ENCODE data around the gene JMJD8. TPM values are rescaled to one million over a fixed set of nuclear protein-coding genes. Genes with fewer than 3 reads are reported as not detected.

The JMJD8 gene
- total and polyA plus RNA-seq, 9 of the 15 experiments (the other 6 are each of a cell fraction or from before 2014, with no cell fraction given): 1.2 to 50.6 (median 29.3) TPM

DNA sequence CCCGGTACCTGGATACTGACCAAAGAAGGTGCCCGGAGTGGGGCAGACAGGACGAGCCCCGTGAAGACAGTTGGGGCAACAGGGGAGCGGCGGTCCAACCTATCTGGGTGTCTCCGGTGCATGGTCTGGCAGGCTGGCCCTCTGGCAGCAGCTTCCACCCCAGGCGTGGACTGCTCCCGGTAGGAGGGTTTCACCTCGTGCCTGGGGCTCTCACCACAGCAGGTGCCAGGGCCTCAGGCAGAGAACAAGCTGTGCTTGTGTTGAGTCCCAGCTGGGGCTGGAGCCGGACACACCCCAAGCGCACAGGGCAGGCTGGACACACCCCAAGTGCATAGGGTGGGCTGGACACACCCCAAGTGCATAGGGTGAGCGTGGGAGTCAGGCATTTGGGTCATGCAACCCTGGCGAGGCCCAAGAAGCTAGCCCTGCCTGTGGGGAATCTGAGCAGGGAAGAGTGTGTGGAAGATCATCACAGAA is 23.0 kb upstream of the JMJD8 start:
- in situ Hi-C loops (cut with MboI): no loop called here
- CTCF ChIA-PET (ENCODE audit: low intra/inter-chr PET ratio): no interaction called here
- no peak overlapping the region for H3K27ac ChIP-seq (ENCODE audit: extremely low read depth, low read depth, low read length)
- DNase-seq (ENCODE audit: extremely low read depth in 1 of 4, low spot score in 3 of 4) (peak in 1 of 4 experiments; percentile 35), ATAC-seq (no peak), FAIRE-seq (no peak)
- peaks cover 5 to 37% of the 10 kb centered on the region in 2 experiments; a peak in 3 of 5 replicates for H3K27me3 ChIP-seq (ENCODE audit: control insufficient read depth in 2 of 2, insufficient read depth in 2 of 2, low read length in 2 of 2)
- H3K9ac ChIP-seq (ENCODE audit: insufficient read depth in 1 of 2, low read depth in 2 of 2, low read length in 2 of 2): peak overlapping the region in 1 of 2 experiments; percentile 76; a peak in 1 of 4 replicates
- no peaks in the 10 kb centered on the region for H3K9me3 ChIP-seq (replicated peaks; ENCODE audit: control insufficient read depth, insufficient read depth, low read depth, low read length)
- WGBS (ENCODE audit: insufficient coverage, low coverage, missing lambda C conversion rate): 9% methylated on average over 14 of the region's 14 CpGs
- peaks cover 34% of the 10 kb centered on the region for H4K20me1 ChIP-seq (replicated peaks; ENCODE audit: control insufficient read depth, insufficient read depth, low read length)
- intact Hi-C loops (cut with micrococcal nuclease): no loop called here
- no peak overlapping the region for H3K4me2 ChIP-seq (ENCODE audit: insufficient read depth, low read length)
- BruUV-seq (replicated peaks): no TSS peak
- H3K9me1 ChIP-seq (ENCODE audit: control insufficient read depth, insufficient read depth, low read length): peaks cover 4% of the 10 kb centered on the region
- peaks cover 0 to 65% of the 10 kb centered on the region in 2 experiments; a peak in 3 of 5 replicates for H3K4me1 ChIP-seq (replicated peaks in 1 of 2; ENCODE audit: control insufficient read depth in 2 of 2, insufficient read depth in 2 of 2, low read length in 2 of 2)
- POLR2A ChIA-PET: interaction anchor here (0.5 to 1.7 kb wide), 7 partner anchors 9 to 83 kb away, joined by 3 to 9 read pairs (median 3); partner anchors contain the start of gene ANTKMT
- H3K36me3 ChIP-seq (ENCODE audit: control insufficient read depth, insufficient read depth, low read length): no peaks in the 10 kb centered on the region
- no peaks in the 10 kb centered on the region for H3K79me2 ChIP-seq (ENCODE audit: control insufficient read depth, insufficient read depth, low read length)
- H2AFZ ChIP-seq (ENCODE audit: low read depth, low read length): no peak overlapping the region
- H3K4me3 ChIP-seq: no peak overlapping the region
- TF ChIP-seq, protein P1, sequence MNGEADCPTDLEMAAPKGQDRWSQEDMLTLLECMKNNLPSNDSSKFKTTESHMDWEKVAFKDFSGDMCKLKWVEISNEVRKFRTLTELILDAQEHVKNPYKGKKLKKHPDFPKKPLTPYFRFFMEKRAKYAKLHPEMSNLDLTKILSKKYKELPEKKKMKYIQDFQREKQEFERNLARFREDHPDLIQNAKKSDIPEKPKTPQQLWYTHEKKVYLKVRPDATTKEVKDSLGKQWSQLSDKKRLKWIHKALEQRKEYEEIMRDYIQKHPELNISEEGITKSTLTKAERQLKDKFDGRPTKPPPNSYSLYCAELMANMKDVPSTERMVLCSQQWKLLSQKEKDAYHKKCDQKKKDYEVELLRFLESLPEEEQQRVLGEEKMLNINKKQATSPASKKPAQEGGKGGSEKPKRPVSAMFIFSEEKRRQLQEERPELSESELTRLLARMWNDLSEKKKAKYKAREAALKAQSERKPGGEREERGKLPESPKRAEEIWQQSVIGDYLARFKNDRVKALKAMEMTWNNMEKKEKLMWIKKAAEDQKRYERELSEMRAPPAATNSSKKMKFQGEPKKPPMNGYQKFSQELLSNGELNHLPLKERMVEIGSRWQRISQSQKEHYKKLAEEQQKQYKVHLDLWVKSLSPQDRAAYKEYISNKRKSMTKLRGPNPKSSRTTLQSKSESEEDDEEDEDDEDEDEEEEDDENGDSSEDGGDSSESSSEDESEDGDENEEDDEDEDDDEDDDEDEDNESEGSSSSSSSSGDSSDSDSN (IDR thresholded peaks at IDR 0.05; ENCODE audit: borderline replicate concordance in 1 of 2, low read depth in 2 of 2, low read length in 2 of 2): 0 out of 4 replicates have a peak, but pooled peaks of 1 of the 2 experiments have one; percentile 1
- TF ChIP-seq YY1 (IDR thresholded peaks at IDR 0.05; ENCODE audit: borderline replicate concordance in 1 of 3, control insufficient read depth in 1 of 3, extremely low read depth in 1 of 3, insufficient read depth in 3 of 3, insufficient read length in 1 of 3, insufficient replicate concordance in 2 of 3, low read depth in 1 of 3, low read length in 2 of 3): no peak

All from K562 (cell line).